ENCODE results near the gene MAPK13. TPM values are rescaled to one million over a fixed set of nuclear protein-coding genes. Genes with fewer than 3 reads are reported as not detected.

MAPK13 gene
- total RNA-seq, 1 experiment from 2014 or later = 47.3 TPM

GRCh38 chr6:36132246-36132895, 2.1 kb downstream of the MAPK13 start:
- no peak overlapping the region for H2AFZ ChIP-seq (ENCODE audit: low read depth, low read length, poor library complexity, severe bottlenecking)
- no peaks in the 10 kb centered on the region for H3K27me3 ChIP-seq (ENCODE audit: insufficient read depth, low read length)
- no TSS peak for BruUV-seq (replicated peaks)
- ATAC-seq (no peak), DNase-seq (ENCODE audit: low read depth, low spot score) (no peak)
- POLR2A ChIA-PET = interaction anchor here (1.9 kb wide), 1 partner anchor 11 kb away, joined by 5 read pairs; no protein-coding TSS in a partner anchor
- RAD21 ChIA-PET (ENCODE audit: low non-redundant PET in 1 of 2, low total read pairs in 2 of 2, uncharacterized antibody in 2 of 2, unreplicated experiment in 2 of 2) = no interaction called here
- no peaks in the 10 kb centered on the region for H3K9me2 ChIP-seq (ENCODE audit: insufficient read depth)
- CTCF ChIA-PET = interaction anchor here (1.0 kb wide), 1 partner anchor 10 kb away, joined by 3 read pairs; no protein-coding TSS in a partner anchor
- H4K20me1 ChIP-seq (ENCODE audit: insufficient read depth) = no peaks in the 10 kb centered on the region
- no peaks in the 10 kb centered on the region; the same call in 1 of the 2 replicates for H3K79me2 ChIP-seq (ENCODE audit: insufficient read depth, low read length)
- H3K4me2 ChIP-seq (ENCODE audit: low read length) = peak overlapping the region; percentile 98
- intact Hi-C loops (cut with micrococcal nuclease) = no loop called here
- no peaks in the 10 kb centered on the region for H3K9me3 ChIP-seq (ENCODE audit: control insufficient read depth in 1 of 2, insufficient read depth in 1 of 2, low read depth in 1 of 2, low read length in 2 of 2)
- peak overlapping the region; percentile 83; the same call in 1 of the 2 replicates for H3K9ac ChIP-seq (ENCODE audit: low read length)
- H3K36me3 ChIP-seq (ENCODE audit: control insufficient read depth in 1 of 2, insufficient read depth in 2 of 2, low read length in 2 of 2) = peaks cover 17% of the 10 kb centered on the region in 2 experiments; a peak in 3 of 4 replicates
- peak overlapping the region; percentile 66 to 75; a peak in 2 of 4 replicates for H3K4me3 ChIP-seq (replicated peaks in 1 of 2; ENCODE audit: low read depth in 1 of 2, low read length in 2 of 2)
- H3K27ac ChIP-seq (ENCODE audit: low read depth, low read length) = peak overlapping the region; percentile 82; the same call in 1 of the 2 replicates
- TF ChIP-seq TCF7L2 (IDR thresholded peaks at IDR 0.05; ENCODE audit: borderline replicate concordance, extremely low read depth, insufficient read depth, insufficient read length) = no peak
- TF ChIP-seq FOSL1 (IDR thresholded peaks at IDR 0.05; ENCODE audit: low read depth) = no peak
- TF ChIP-seq POLR2AphosphoS5 (IDR thresholded peaks at IDR 0.05; ENCODE audit: low read depth, low read length) = no peak
- H3K4me1 ChIP-seq (ENCODE audit: control insufficient read depth in 1 of 2, insufficient read depth in 2 of 2, low read length in 2 of 2) = peaks cover 27 to 47% of the 10 kb centered on the region in 2 experiments

- ChIA-PET POLR2A (no interaction called here), CTCF (no interaction called here), RAD21 (ENCODE audit: low non-redundant PET in 1 of 2, low total read pairs in 2 of 2, uncharacterized antibody in 2 of 2, unreplicated experiment in 2 of 2) (interaction anchor here in 1 of 2 experiments (0.5 kb wide), 1 partner anchor 10 kb away, joined by 3 read pairs; no protein-coding TSS in a partner anchor)
- H3K36me3 ChIP-seq (ENCODE audit: control insufficient read depth in 1 of 2, insufficient read depth in 2 of 2, low read length in 2 of 2) = peaks cover 17% of the 10 kb centered on the region in 2 experiments; a peak in 3 of 4 replicates
- no peak overlapping the region for H3K4me2 ChIP-seq (ENCODE audit: low read length)
- H3K9ac ChIP-seq (ENCODE audit: low read length) = no peak overlapping the region
- intact Hi-C loops (cut with micrococcal nuclease) = no loop called here
- no peaks in the 10 kb centered on the region for H4K20me1 ChIP-seq (ENCODE audit: insufficient read depth)
- H3K27me3 ChIP-seq (ENCODE audit: insufficient read depth, low read length) = no peaks in the 10 kb centered on the region
- ATAC-seq (no peak), DNase-seq (ENCODE audit: low read depth, low spot score) (no peak)
- peaks cover 23 to 39% of the 10 kb centered on the region in 2 experiments for H3K4me1 ChIP-seq (ENCODE audit: control insufficient read depth in 1 of 2, insufficient read depth in 2 of 2, low read length in 2 of 2)
- no peaks in the 10 kb centered on the region; the same call in 1 of the 2 replicates for H3K79me2 ChIP-seq (ENCODE audit: insufficient read depth, low read length)
- H3K27ac ChIP-seq (ENCODE audit: low read depth, low read length) = no peak overlapping the region
- H2AFZ ChIP-seq (ENCODE audit: low read depth, low read length, poor library complexity, severe bottlenecking) = no peak overlapping the region
- no peak overlapping the region for H3K4me3 ChIP-seq (replicated peaks in 1 of 2; ENCODE audit: low read depth in 1 of 2, low read length in 2 of 2)
- no peaks in the 10 kb centered on the region for H3K9me3 ChIP-seq (ENCODE audit: control insufficient read depth in 1 of 2, insufficient read depth in 1 of 2, low read depth in 1 of 2, low read length in 2 of 2)
- no peaks in the 10 kb centered on the region for H3K9me2 ChIP-seq (ENCODE audit: insufficient read depth)
- BruUV-seq (replicated peaks) = no TSS peak
- no peak for TF ChIP-seq RAD21 (IDR thresholded peaks at IDR 0.05; ENCODE audit: low read depth)
- TF ChIP-seq EZH2 (IDR thresholded peaks at IDR 0.05) = no peak
- no peak for TF ChIP-seq SIN3A (IDR thresholded peaks at IDR 0.05; ENCODE audit: low read depth)
- TF ChIP-seq YY1 (IDR thresholded peaks at IDR 0.05; ENCODE audit: extremely low read depth, insufficient replicate concordance, low read depth, low read length) = no peak
- TF ChIP-seq CTCF (IDR thresholded peaks at IDR 0.05 in 2 of 3, conservative IDR thresholded peaks at IDR 0.05 in 1 of 3; ENCODE audit: borderline replicate concordance in 1 of 3, insufficient read depth in 1 of 3, low read depth in 2 of 3, low read length in 2 of 3) = no peak
- TF ChIP-seq ZFX (IDR thresholded peaks at IDR 0.05) = no peak
- no peak for TF ChIP-seq ATF3 (IDR thresholded peaks at IDR 0.05)
- no peak for TF ChIP-seq CEBPB (IDR thresholded peaks at IDR 0.05; ENCODE audit: low read depth)
- no peak for TF ChIP-seq POLR2AphosphoS5 (IDR thresholded peaks at IDR 0.05; ENCODE audit: low read depth, low read length)
- no peak for TF ChIP-seq EGR1 (IDR thresholded peaks at IDR 0.05; ENCODE audit: low read depth)
- TF ChIP-seq JUND (IDR thresholded peaks at IDR 0.05) = no peak
- TF ChIP-seq ZNF274 (IDR thresholded peaks at IDR 0.05; ENCODE audit: low read depth, low read length) = no peak
- TF ChIP-seq ZBTB33 (IDR thresholded peaks at IDR 0.05; ENCODE audit: extremely low read depth, insufficient replicate concordance, low read length) = no peak
- TF ChIP-seq EZH2phosphoT487 (IDR thresholded peaks at IDR 0.05; ENCODE audit: borderline replicate concordance) = no peak
Observed at GRCh38 chr6:36133148-36133547, 2.8 kb downstream of the MAPK13 start.

Data from HCT116 (cell line).